HUES6 (cell line): ENCODE data around the gene THY1.

ENCODE experiments used
- H3K27ac ChIP-seq: 2 replicates; pipeline ENCODE4 v1.7.0; 2013; ENCODE audit warnings: low read depth, mild to moderate bottlenecking, low read length, inconsistent platforms
- H3K27me3 ChIP-seq: 2 replicates; pipeline ENCODE4 v1.6.1; 2013; ENCODE audit warnings: low read length; ENCODE audit not compliant: control insufficient read depth, insufficient read depth
- H3K36me3 ChIP-seq: 2 replicates; pipeline ENCODE4 v1.6.1; 2013; ENCODE audit warnings: low read length; ENCODE audit not compliant: control insufficient read depth, insufficient read depth
- H3K4me1 ChIP-seq: 2 replicates; pipeline ENCODE4 v1.6.1; 2013; ENCODE audit warnings: low read length; ENCODE audit not compliant: control insufficient read depth, insufficient read depth
- H3K4me3 ChIP-seq: 2 replicates; pipeline ENCODE4 v1.5.1; 2013; ENCODE audit warnings: low read depth, low read length
- H3K9ac ChIP-seq: one replicate; pipeline ENCODE4 v1.6.1; 2013; ENCODE audit warnings: mild to moderate bottlenecking, low read length
- H3K9me3 ChIP-seq: 2 replicates; pipeline ENCODE4 v1.6.1; 2013; ENCODE audit warnings: low read depth, low read length; ENCODE audit not compliant: control insufficient read depth, insufficient read depth

THY1 gene

DNA sequence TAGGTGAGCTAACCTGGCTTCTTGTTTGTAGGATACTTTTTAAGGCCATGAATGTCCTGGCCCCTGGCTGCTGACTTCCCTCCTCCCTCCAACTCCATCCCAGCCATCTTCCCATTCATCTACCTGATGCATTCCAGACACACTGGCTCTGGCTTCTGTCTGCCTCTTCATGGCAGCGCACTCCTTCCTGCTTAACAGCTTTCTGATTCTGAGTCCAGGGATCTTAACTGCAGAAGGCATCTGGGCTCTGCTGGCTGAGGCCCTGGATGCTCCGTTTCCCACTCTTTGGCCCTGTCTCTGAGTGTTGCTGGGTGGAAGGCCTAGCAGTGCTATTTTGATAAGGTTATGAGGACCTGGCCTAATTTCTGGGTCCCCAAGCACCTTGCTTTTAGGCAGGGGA is 1.8 kb upstream of the THY1 start:
- H3K36me3 ChIP-seq = peaks cover 13% of the 10 kb centered on the region
- no peaks in the 10 kb centered on the region for H3K27me3 ChIP-seq
- H3K9ac ChIP-seq = no peak overlapping the region
- H3K27ac ChIP-seq = no peak overlapping the region
- H3K4me3 ChIP-seq = no peak overlapping the region
- H3K4me1 ChIP-seq = peaks cover 46% of the 10 kb centered on the region
- peaks cover 3% of the 10 kb centered on the region; the same call in 1 of the 2 replicates for H3K9me3 ChIP-seq

GRCh38 chr11:119424276-119424675 is 1.3 kb upstream of the THY1 start:
- Histone ChIP-seq H3K27ac (no peak overlapping the region), H3K9me3 (peaks cover 2% of the 10 kb centered on the region; the same call in 1 of the 2 replicates), H3K27me3 (no peaks in the 10 kb centered on the region), H3K36me3 (peaks cover 18% of the 10 kb centered on the region), H3K4me1 (peaks cover 44% of the 10 kb centered on the region), H3K9ac (no peak overlapping the region), H3K4me3 (no peak overlapping the region)

- no peaks in the 10 kb centered on the region for H3K27me3 ChIP-seq
- no peak overlapping the region for H3K27ac ChIP-seq
- H3K9me3 ChIP-seq = no peaks in the 10 kb centered on the region
- H3K4me3 ChIP-seq = peak overlapping the region; percentile 94
- peaks cover 24% of the 10 kb centered on the region for H3K36me3 ChIP-seq
- peak overlapping the region; percentile 26 for H3K9ac ChIP-seq
- H3K4me1 ChIP-seq = peaks cover 44% of the 10 kb centered on the region
Observed at GRCh38 chr11:119423509-119424254, 710 bp upstream of the THY1 start.

DNA sequence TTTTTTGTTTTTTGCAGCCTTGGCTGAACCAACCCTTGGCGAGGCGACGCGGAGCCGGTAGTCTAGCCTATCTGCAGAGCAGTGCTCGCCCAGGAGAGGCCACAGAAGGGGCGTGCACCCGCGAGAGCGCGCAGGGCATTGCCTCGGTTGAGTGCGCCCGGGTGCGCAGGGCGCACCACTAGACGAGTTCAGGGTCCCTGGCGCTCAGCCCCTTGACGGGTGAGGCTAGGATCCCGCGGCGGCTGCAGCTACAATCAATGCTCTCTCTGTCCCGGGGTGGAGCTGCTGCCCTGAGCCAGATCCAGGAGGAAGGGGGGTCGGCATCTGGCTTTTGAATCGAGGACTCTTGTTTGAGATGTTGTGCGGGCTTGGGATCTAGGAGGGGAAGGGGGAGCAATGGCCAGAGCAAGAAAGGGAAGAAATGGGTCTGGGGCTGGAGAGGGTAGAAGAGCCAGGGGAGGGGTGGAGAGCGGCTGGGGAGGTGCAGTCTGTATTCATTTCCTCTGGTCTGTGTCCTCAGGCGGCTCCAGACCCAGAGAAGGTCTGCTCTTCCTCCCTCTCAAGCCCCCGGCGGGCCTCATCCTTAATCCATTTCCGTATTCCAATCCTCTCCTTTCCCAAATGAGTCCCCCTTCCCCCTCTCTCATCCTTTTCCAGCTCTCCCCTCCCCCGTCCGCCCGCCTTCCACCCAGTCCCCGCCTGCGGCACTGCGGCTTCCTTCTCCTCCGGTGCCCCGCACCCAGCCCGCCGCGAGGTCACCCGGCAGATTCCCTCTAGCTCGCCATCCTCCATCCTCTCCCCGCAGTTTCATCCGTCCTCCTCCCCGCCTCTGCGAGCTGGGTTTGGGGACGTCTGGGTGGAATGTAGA is 797 bp downstream of the THY1 start:
- peak overlapping the region; percentile 94 for H3K4me3 ChIP-seq

GRCh38 chr11:119421351-119421750 is 1.6 kb downstream of the THY1 start:
- Histone ChIP-seq H3K9me3 (no peaks in the 10 kb centered on the region), H3K4me3 (peak overlapping the region; percentile 94), H3K27ac (0 out of 2 replicates have a peak overlapping the region, but pooled peaks have one; percentile 5), H3K4me1 (peaks cover 62% of the 10 kb centered on the region), H3K9ac (peak overlapping the region; percentile 87), H3K27me3 (no peaks in the 10 kb centered on the region), H3K36me3 (peaks cover 36% of the 10 kb centered on the region)

More for the DNA sequence above, 797 bp downstream of the THY1 start:
- no peaks in the 10 kb centered on the region for H3K9me3 ChIP-seq
- H3K27me3 ChIP-seq = no peaks in the 10 kb centered on the region
- peak overlapping the region; percentile 87 for H3K9ac ChIP-seq
- H3K27ac ChIP-seq = peak overlapping the region; percentile 74
- H3K4me1 ChIP-seq = peaks cover 58% of the 10 kb centered on the region
- H3K36me3 ChIP-seq = peaks cover 36% of the 10 kb centered on the region

GRCh38 chr11:119420631-119421030 is 2.3 kb downstream of the THY1 start:
- no peaks in the 10 kb centered on the region for H3K27me3 ChIP-seq
- peaks cover 56% of the 10 kb centered on the region for H3K4me1 ChIP-seq
- H3K27ac ChIP-seq = peak overlapping the region; percentile 5; the same call in 1 of the 2 replicates
- H3K9ac ChIP-seq = peak overlapping the region; percentile 29
- H3K9me3 ChIP-seq = no peaks in the 10 kb centered on the region
- H3K4me3 ChIP-seq = peak overlapping the region; percentile 94
- H3K36me3 ChIP-seq = peaks cover 36% of the 10 kb centered on the region

- H3K9me3 ChIP-seq = no peaks in the 10 kb centered on the region
- H3K36me3 ChIP-seq = peaks cover 36% of the 10 kb centered on the region
- peaks cover 52% of the 10 kb centered on the region for H3K4me1 ChIP-seq
- H3K27me3 ChIP-seq = no peaks in the 10 kb centered on the region
- H3K27ac ChIP-seq = peak overlapping the region; percentile 5; the same call in 1 of the 2 replicates
- H3K9ac ChIP-seq = no peak overlapping the region
- H3K4me3 ChIP-seq = no peak overlapping the region
Observed at GRCh38 chr11:119419834-119420492, 3.0 kb downstream of the THY1 start.

DNA sequence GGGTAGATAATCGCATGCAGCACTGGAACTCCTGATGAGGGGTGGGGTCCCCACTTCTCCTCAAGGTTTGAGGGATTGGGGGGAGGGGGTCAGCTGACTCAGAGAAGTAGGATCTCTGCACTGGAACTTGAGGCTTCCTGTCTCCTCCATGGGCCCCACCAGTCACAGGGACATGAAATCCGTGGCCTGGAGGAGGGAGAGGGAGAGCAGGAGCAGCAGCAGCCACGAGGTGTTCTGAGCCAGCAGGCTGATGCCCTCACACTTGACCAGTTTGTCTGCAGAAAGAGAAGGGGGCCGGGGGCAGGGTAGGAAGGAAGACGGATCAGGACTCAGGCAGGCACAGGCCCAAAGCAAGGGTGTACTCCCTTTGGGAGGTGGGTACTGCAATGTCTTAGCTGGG is 3.7 kb downstream of the THY1 start:
- Histone ChIP-seq H3K4me1 (peaks cover 46% of the 10 kb centered on the region), H3K4me3 (no peak overlapping the region), H3K36me3 (peaks cover 36% of the 10 kb centered on the region), H3K9ac (no peak overlapping the region), H3K27ac (no peak overlapping the region), H3K27me3 (no peaks in the 10 kb centered on the region), H3K9me3 (no peaks in the 10 kb centered on the region)

DNA sequence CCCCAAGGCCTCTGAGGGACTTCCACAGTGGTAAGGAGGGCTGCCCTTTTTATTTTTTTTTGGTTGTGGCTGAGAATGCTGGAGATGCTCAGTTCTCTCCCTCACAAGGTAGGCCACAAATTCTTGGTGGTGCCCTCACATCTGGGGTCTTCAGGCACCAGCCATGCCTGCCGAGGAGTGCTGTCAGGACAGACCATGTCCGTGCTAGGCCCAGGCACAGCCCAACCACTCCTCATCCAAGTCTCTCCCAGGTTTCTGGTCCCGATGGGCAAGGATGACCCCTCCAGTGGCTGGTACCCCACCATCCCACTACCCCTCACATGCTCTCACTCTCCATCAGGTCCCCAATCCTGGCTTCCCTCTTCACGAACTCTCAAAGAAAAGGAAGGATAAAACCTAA is 4.2 kb downstream of the THY1 start:
- Histone ChIP-seq H3K4me1 (peaks cover 44% of the 10 kb centered on the region), H3K4me3 (no peak overlapping the region), H3K36me3 (peaks cover 36% of the 10 kb centered on the region), H3K27ac (no peak overlapping the region), H3K9ac (no peak overlapping the region), H3K27me3 (no peaks in the 10 kb centered on the region), H3K9me3 (no peaks in the 10 kb centered on the region)

GRCh38 chr11:119417726-119418540 is 5.0 kb downstream of the THY1 start:
- Histone ChIP-seq H3K27me3 (no peaks in the 10 kb centered on the region), H3K9ac (no peak overlapping the region), H3K4me1 (peaks cover 40% of the 10 kb centered on the region), H3K9me3 (no peaks in the 10 kb centered on the region), H3K4me3 (no peak overlapping the region), H3K36me3 (peaks cover 36% of the 10 kb centered on the region), H3K27ac (no peak overlapping the region; the same call in 1 of the 2 replicates)
